GM23338 (cell line): ENCODE results near the gene GPR32. TPM values are rescaled to one million over a fixed set of nuclear protein-coding genes. Genes with fewer than 3 reads are reported as not detected.

ENCODE experiments used
- ATAC-seq: fragments of 200-7000 bp; cut with Tn5 transposase; 3 replicates; pipeline ENCODE4 v1.9.1; 2020
- DNase-seq: peaks from one replicate; pipeline ENCODE4 v3.0.0-alpha.2; 2015; ENCODE audit warnings: low spot score
- H2AFZ ChIP-seq: fragments of 200-600 bp; sonication (generic); 2 replicates; pipeline ENCODE4 v1.8.0; 2016; ENCODE audit warnings: antibody characterized with exemption, mild to moderate bottlenecking, moderate library complexity
- H3F3A ChIP-seq: fragments of 200-600 bp; sonication (generic); replicated peaks from 2 replicates; pipeline ENCODE4 v1.8.0; 2017; ENCODE audit warnings: antibody characterized with exemption, mixed run types, low read depth
- H3K27ac ChIP-seq: fragments of 200-600 bp; sonication (generic); 2 replicates; pipeline ENCODE4 v1.6.1; 2016; ENCODE audit warnings: low read depth
- H3K27me3 ChIP-seq: fragments of 200-600 bp; sonication (generic); 2 replicates; pipeline ENCODE4 v1.8.0; 2016; ENCODE audit warnings: mild to moderate bottlenecking, mixed run types, moderate library complexity; ENCODE audit not compliant: insufficient read depth
- H3K36me3 ChIP-seq: fragments of 200-600 bp; sonication (generic); 2 replicates; pipeline ENCODE4 v1.8.0; 2016; ENCODE audit warnings: mild to moderate bottlenecking; ENCODE audit not compliant: insufficient read depth
- H3K4me1 ChIP-seq: fragments of 200-600 bp; sonication (generic); 2 replicates; pipeline ENCODE4 v1.8.0; 2016; ENCODE audit warnings: mild to moderate bottlenecking, moderate library complexity; ENCODE audit not compliant: insufficient read depth
- H3K4me2 ChIP-seq: fragments of 200-600 bp; sonication (generic); 2 replicates; pipeline ENCODE4 v1.7.1; 2017; ENCODE audit warnings: mixed run types
- H3K4me3 ChIP-seq: fragments of 200-600 bp; sonication (generic); 2 replicates; pipeline ENCODE4 v1.6.1; 2016; ENCODE audit warnings: mixed run types
- H3K79me2 ChIP-seq: fragments of 200-600 bp; sonication (generic); replicated peaks from 2 replicates; pipeline ENCODE4 v1.8.0; 2017; ENCODE audit warnings: mild to moderate bottlenecking; ENCODE audit not compliant: insufficient read depth
- H3K9me2 ChIP-seq: fragments of 200-600 bp; sonication (generic); 2 replicates; pipeline ENCODE4 v1.8.0; 2017; ENCODE audit not compliant: insufficient read depth
- H4K20me1 ChIP-seq: fragments of 200-600 bp; sonication (generic); replicated peaks from 2 replicates; pipeline ENCODE4 v1.8.0; 2017; ENCODE audit warnings: mild to moderate bottlenecking; ENCODE audit not compliant: insufficient read depth
- H3K27ac Mint-ChIP-seq: 2 replicates; pipeline ENCODE4 v1.8.0; 2020; ENCODE audit warnings: inconsistent platforms, mild to moderate bottlenecking, moderate library complexity, mixed read lengths
- H3K27me3 Mint-ChIP-seq: 3 replicates; pipeline ENCODE4 v1.8.0; 2022; ENCODE audit warnings: low read depth, mild to moderate bottlenecking, moderate library complexity, mixed read lengths, inconsistent platforms; ENCODE audit not compliant: insufficient read depth, poor library complexity
- H3K36me3 Mint-ChIP-seq: 3 replicates; pipeline ENCODE4 v1.8.0; 2021; ENCODE audit warnings: low read depth, mild to moderate bottlenecking, inconsistent platforms, moderate library complexity, mixed read lengths
- H3K4me1 Mint-ChIP-seq: 3 replicates; pipeline ENCODE4 v1.8.0; 2020; ENCODE audit warnings: mild to moderate bottlenecking, inconsistent platforms, mixed read lengths
- H3K4me3 Mint-ChIP-seq: 3 replicates; pipeline ENCODE4 v1.8.0; 2021; ENCODE audit warnings: moderate library complexity, mild to moderate bottlenecking, inconsistent platforms, mixed read lengths
- H3K9me3 Mint-ChIP-seq: 3 replicates; pipeline ENCODE4 v1.8.0; 2020; ENCODE audit warnings: moderate library complexity, mild to moderate bottlenecking, inconsistent platforms, mixed read lengths
- CREB1 ChIP-seq: fragments of 250-450 bp; sonication (Bioruptor Pico); IDR thresholded peaks from 2 replicates; pipeline ENCODE4 v1.5.0; 2020; ENCODE audit warnings: low read depth, mild to moderate bottlenecking, moderate library complexity
- EZH2 ChIP-seq: fragments of 200-600 bp; sonication (generic); IDR thresholded peaks from one replicate; pipeline ENCODE4 v1.8.0; 2017; ENCODE audit warnings: antibody characterized with exemption, mild to moderate bottlenecking, low read depth; ENCODE audit not compliant: unreplicated experiment
- NANOG ChIP-seq: IDR thresholded peaks from 2 replicates; pipeline ENCODE4 v1.6.1; 2016; ENCODE audit warnings: antibody characterized with exemption, borderline replicate concordance
- POLR2AphosphoS5 ChIP-seq: IDR thresholded peaks from 2 replicates; pipeline ENCODE4 v1.6.1; 2016; ENCODE audit warnings: antibody characterized with exemption, low read depth
- STAT1 ChIP-seq: IDR thresholded peaks from one replicate; pipeline ENCODE4 v1.6.1; 2016; ENCODE audit warnings: antibody characterized with exemption; ENCODE audit not compliant: unreplicated experiment
- ZNF114 ChIP-seq: fragments of 250-450 bp; sonication (Bioruptor Pico); IDR thresholded peaks from 2 replicates; pipeline ENCODE4 v1.5.0; 2020; ENCODE audit warnings: mild to moderate bottlenecking, moderate library complexity
- ZNF331 ChIP-seq: fragments of 250-450 bp; sonication (Bioruptor Pico); IDR thresholded peaks from 2 replicates; pipeline ENCODE4 v1.5.0; 2020; ENCODE audit warnings: low read depth, mild to moderate bottlenecking, moderate library complexity
- polyA plus RNA-seq: library from polyadenylated mRNA; unstranded; fragments of >200 nt; fragmentation: Nextera tagmentation; extraction: Ambion mirVana; gene quantifications from 2 replicates; pipeline ENCODE4 v1.2.1, GENCODE V29; 2016
- total RNA-seq: library from RNA; depleted of rRNA; stranded (reverse); fragments of >200 nt; shearing (Covaris generic); gene quantifications from 2 replicates; pipeline ENCODE4 v1.2.3, GENCODE V29; 2014
- TF ChIP-seq, protein P1 (sequence below): IDR thresholded peaks from 2 replicates; pipeline ENCODE4 v1.6.1; 2016; ENCODE audit warnings: antibody characterized with exemption
- TF ChIP-seq, protein P2 (sequence below): IDR thresholded peaks from one replicate; pipeline ENCODE4 v1.6.1; 2018; ENCODE audit warnings: antibody characterized with exemption; ENCODE audit not compliant: unreplicated experiment
- TF ChIP-seq, protein P3 (sequence below), 2 experiments: fragments of 200-600 bp in 1 of 2; sonication (generic) in 1 of 2; conservative IDR thresholded peaks; 2 replicates each; pipeline versions ENCODE4 v1.5.1 to v1.6.1; 2016 to 2017; ENCODE audit warnings: antibody characterized with exemption in 2 of 2, low read depth in 2 of 2, mild to moderate bottlenecking in 2 of 2, moderate library complexity in 1 of 2

GPR32 gene
- total and polyA plus RNA-seq, 2 experiments from 2014 or later, result not detected

DNA sequence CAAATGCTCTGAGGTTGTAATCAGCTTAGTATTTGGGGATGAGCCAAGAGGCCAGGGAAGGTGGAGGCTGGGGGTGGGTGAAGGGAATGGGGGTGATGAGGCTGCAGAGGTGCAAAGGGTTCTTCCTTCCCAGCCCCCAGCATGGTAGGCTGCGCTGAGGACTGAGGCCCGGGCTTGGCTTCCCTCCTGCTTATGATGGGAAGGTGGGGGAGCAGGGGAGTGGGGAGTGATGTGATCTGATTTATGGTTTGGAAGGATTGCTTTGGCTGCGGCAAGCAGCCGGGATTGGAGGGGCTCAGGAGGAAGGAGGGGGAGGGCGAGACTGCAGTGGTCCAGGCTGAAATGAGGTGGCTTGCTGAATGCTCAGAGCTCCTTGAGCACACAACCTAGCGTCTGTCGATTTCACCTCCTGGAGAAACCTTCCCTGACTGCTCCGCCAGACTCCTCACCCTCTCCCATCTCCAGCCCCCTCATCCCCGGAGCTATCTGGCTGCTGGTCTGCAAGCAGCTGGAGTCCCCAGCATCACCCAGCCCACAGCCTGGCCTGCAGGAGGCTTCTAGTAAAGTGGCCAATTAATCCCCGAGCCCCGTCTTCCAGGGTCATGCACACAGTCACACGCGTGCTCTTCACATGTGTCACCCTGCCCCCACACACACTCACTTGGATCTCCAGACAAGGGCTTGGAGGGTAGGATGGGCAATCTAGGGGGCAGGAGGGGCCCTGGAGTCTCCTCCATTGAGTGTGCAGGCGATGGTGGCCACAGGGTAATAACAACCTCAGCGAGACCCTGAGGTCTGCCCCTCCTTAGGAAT is 47.9 kb upstream of the GPR32 start:
- Mint-ChIP-seq H3K36me3 (peaks cover 27% of the 10 kb centered on the region), H3K27ac (no peak overlapping the region), H3K27me3 (peaks cover 20% of the 10 kb centered on the region), H3K4me1 (no peaks in the 10 kb centered on the region), H3K9me3 (peaks cover 79% of the 10 kb centered on the region), H3K4me3 (no peak overlapping the region)
- Histone ChIP-seq H4K20me1 (no peaks in the 10 kb centered on the region; the same call in 1 of the 2 replicates), H3K27ac (no peak overlapping the region), H3F3A (0 out of 2 replicates have a peak, but pooled peaks cover 7% of the 10 kb centered on the region), H2AFZ (peak overlapping the region; percentile 88), H3K4me3 (peak overlapping the region; percentile 88), H3K36me3 (no peaks in the 10 kb centered on the region), H3K9me2 (no peaks in the 10 kb centered on the region), H3K27me3 (peaks cover 53% of the 10 kb centered on the region), H3K4me1 (peaks cover 46% of the 10 kb centered on the region), H3K4me2 (peak overlapping the region; percentile 93), H3K79me2 (peaks cover 10% of the 10 kb centered on the region)
- no peak for TF ChIP-seq STAT1
- TF ChIP-seq, protein P1, sequence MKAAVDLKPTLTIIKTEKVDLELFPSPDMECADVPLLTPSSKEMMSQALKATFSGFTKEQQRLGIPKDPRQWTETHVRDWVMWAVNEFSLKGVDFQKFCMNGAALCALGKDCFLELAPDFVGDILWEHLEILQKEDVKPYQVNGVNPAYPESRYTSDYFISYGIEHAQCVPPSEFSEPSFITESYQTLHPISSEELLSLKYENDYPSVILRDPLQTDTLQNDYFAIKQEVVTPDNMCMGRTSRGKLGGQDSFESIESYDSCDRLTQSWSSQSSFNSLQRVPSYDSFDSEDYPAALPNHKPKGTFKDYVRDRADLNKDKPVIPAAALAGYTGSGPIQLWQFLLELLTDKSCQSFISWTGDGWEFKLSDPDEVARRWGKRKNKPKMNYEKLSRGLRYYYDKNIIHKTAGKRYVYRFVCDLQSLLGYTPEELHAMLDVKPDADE, result no peak
- no peak for TF ChIP-seq CREB1
- TF ChIP-seq EZH2, result no peak
- TF ChIP-seq, protein P2, sequence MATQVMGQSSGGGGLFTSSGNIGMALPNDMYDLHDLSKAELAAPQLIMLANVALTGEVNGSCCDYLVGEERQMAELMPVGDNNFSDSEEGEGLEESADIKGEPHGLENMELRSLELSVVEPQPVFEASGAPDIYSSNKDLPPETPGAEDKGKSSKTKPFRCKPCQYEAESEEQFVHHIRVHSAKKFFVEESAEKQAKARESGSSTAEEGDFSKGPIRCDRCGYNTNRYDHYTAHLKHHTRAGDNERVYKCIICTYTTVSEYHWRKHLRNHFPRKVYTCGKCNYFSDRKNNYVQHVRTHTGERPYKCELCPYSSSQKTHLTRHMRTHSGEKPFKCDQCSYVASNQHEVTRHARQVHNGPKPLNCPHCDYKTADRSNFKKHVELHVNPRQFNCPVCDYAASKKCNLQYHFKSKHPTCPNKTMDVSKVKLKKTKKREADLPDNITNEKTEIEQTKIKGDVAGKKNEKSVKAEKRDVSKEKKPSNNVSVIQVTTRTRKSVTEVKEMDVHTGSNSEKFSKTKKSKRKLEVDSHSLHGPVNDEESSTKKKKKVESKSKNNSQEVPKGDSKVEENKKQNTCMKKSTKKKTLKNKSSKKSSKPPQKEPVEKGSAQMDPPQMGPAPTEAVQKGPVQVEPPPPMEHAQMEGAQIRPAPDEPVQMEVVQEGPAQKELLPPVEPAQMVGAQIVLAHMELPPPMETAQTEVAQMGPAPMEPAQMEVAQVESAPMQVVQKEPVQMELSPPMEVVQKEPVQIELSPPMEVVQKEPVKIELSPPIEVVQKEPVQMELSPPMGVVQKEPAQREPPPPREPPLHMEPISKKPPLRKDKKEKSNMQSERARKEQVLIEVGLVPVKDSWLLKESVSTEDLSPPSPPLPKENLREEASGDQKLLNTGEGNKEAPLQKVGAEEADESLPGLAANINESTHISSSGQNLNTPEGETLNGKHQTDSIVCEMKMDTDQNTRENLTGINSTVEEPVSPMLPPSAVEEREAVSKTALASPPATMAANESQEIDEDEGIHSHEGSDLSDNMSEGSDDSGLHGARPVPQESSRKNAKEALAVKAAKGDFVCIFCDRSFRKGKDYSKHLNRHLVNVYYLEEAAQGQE, result no peak
- TF ChIP-seq, protein P3, sequence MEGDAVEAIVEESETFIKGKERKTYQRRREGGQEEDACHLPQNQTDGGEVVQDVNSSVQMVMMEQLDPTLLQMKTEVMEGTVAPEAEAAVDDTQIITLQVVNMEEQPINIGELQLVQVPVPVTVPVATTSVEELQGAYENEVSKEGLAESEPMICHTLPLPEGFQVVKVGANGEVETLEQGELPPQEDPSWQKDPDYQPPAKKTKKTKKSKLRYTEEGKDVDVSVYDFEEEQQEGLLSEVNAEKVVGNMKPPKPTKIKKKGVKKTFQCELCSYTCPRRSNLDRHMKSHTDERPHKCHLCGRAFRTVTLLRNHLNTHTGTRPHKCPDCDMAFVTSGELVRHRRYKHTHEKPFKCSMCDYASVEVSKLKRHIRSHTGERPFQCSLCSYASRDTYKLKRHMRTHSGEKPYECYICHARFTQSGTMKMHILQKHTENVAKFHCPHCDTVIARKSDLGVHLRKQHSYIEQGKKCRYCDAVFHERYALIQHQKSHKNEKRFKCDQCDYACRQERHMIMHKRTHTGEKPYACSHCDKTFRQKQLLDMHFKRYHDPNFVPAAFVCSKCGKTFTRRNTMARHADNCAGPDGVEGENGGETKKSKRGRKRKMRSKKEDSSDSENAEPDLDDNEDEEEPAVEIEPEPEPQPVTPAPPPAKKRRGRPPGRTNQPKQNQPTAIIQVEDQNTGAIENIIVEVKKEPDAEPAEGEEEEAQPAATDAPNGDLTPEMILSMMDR (conservative IDR thresholded peaks at IDR 0.05; ENCODE audit: low read depth in 2 of 2), result no peak
- TF ChIP-seq POLR2AphosphoS5, result no peak
- no peak for TF ChIP-seq ZNF114 (CRISPR knock-in tag)
- no peak for TF ChIP-seq ZNF331 (CRISPR knock-in tag)
- TF ChIP-seq NANOG, result no peak
- DNase-seq (no peak), ATAC-seq (no peak)
